H1 (cell line): ENCODE measurements around the gene HDAC10. TPM values are rescaled to one million over a fixed set of nuclear protein-coding genes. Genes with fewer than 3 reads are reported as not detected.
A peak's percentile ranks its signal among the peaks of the same experiment; 100 is the strongest.

ENCODE experiments used
- CTCF ChIA-PET: fragments of 300-600 bp; sonication (Branson Sonifier 250); formaldehyde crosslinking; loops from one replicate; lab custom pipeline; 2021; ENCODE audit not compliant: partially characterized antibody; lab: Charles Lee
- POLR2A ChIA-PET: fragments of 300-600 bp; sonication (Branson Sonifier 250); formaldehyde crosslinking; loops from one replicate; lab custom pipeline; 2021; ENCODE audit warnings: inconsistent platforms; ENCODE audit not compliant: partially characterized antibody; lab: Charles Lee
- DNase-seq, 2 experiments: peaks; one replicate each; pipeline versions ENCODE4 v3.0.0 to v3.0.0-alpha.2; 2010 to 2022; ENCODE audit warnings: low spot score in 2 of 2, low read depth in 1 of 2, mixed read lengths in 1 of 2
- FAIRE-seq: peaks from 2 replicates; lab custom pipeline; 2011; peaks lifted over from hg19 to GRCh38; lab: Jason Lieb, UNC
- H2AFZ ChIP-seq: 2 replicates; pipeline ENCODE4 v1.8.1; 2012; ENCODE audit warnings: low read length, inconsistent platforms
- H2AK5ac ChIP-seq: 2 replicates; pipeline ENCODE4 v1.6.1; 2013; ENCODE audit warnings: low read depth, low read length
- H2BK120ac ChIP-seq: replicated peaks from 2 replicates; pipeline ENCODE3; 2013; ENCODE audit warnings: low read depth, low read length, inconsistent platforms
- H2BK12ac ChIP-seq: 2 replicates; pipeline ENCODE4 v1.6.1; 2013; ENCODE audit warnings: low read depth, low read length
- H2BK15ac ChIP-seq: 2 replicates; pipeline ENCODE4 v1.6.1; 2013; ENCODE audit warnings: low read length
- H2BK20ac ChIP-seq: 2 replicates; pipeline ENCODE4 v1.6.1; 2013; ENCODE audit warnings: low read length
- H2BK5ac ChIP-seq: 2 replicates; pipeline ENCODE4 v1.6.1; 2013; ENCODE audit warnings: low read depth, low read length
- H3K14ac ChIP-seq: 2 replicates; pipeline ENCODE4 v1.6.1; 2013; ENCODE audit warnings: inconsistent platforms; ENCODE audit not compliant: insufficient read length
- H3K18ac ChIP-seq: 2 replicates; pipeline ENCODE4 v1.6.1; 2013; ENCODE audit warnings: low read length; ENCODE audit errors: extremely low read depth
- H3K23ac ChIP-seq: 2 replicates; pipeline ENCODE4 v1.6.1; 2013; ENCODE audit warnings: inconsistent platforms; ENCODE audit not compliant: insufficient read length
- H3K23me2 ChIP-seq: 2 replicates; pipeline ENCODE4 v1.6.1; 2013; ENCODE audit warnings: low read depth, low read length
- H3K27ac ChIP-seq: 2 replicates; pipeline ENCODE4 v1.6.1; 2011; ENCODE audit warnings: low read depth, low read length, inconsistent platforms
- H3K27me3 ChIP-seq, 4 experiments: replicated peaks in 1 of 4; 1 replicate in 1 of 4; 2 replicates in 3 of 4; pipeline versions ENCODE4 v1.6.1 to v1.8.1; 2011 to 2013; ENCODE audit warnings: low read length in 3 of 4, mild to moderate bottlenecking in 3 of 4, inconsistent platforms in 2 of 4, mixed read lengths in 2 of 4, moderate library complexity in 1 of 4; ENCODE audit not compliant: control insufficient read depth in 3 of 4, insufficient read depth in 3 of 4; ENCODE audit errors: extremely low read depth in 1 of 4
- H3K36me3 ChIP-seq, 4 experiments: 2 replicates each; pipeline versions ENCODE4 v1.6.1 to v1.8.1; 2011 to 2013; ENCODE audit warnings: mild to moderate bottlenecking in 4 of 4, low read length in 3 of 4, moderate library complexity in 2 of 4, control low read depth in 1 of 4, inconsistent platforms in 1 of 4; ENCODE audit not compliant: insufficient read depth in 4 of 4, control insufficient read depth in 2 of 4
- H3K4ac ChIP-seq: replicated peaks from 2 replicates; pipeline ENCODE3; 2013; ENCODE audit warnings: low read length, low read depth, mixed read lengths, inconsistent platforms; ENCODE audit not compliant: insufficient read length
- H3K4me1 ChIP-seq, 4 experiments: replicated peaks in 1 of 4; 1 replicate in 1 of 4; 2 replicates in 3 of 4; pipeline versions ENCODE4 v1.6.1 to v1.8.1; 2011 to 2013; ENCODE audit warnings: low read length in 3 of 4, inconsistent platforms in 2 of 4, mixed read lengths in 1 of 4; ENCODE audit not compliant: insufficient read depth in 4 of 4, control insufficient read depth in 3 of 4
- H3K4me2 ChIP-seq, 2 experiments: 2 replicates each; pipeline versions ENCODE4 v1.6.1 to v1.8.1; 2011 to 2013; ENCODE audit warnings: low read depth in 2 of 2, low read length in 2 of 2, control low read depth in 1 of 2, inconsistent platforms in 1 of 2, mild to moderate bottlenecking in 1 of 2; ENCODE audit not compliant: insufficient read depth in 1 of 2
- H3K4me3 ChIP-seq, 4 experiments: fragments of 200-600, 300-600 bp in 1 of 4; sonication (generic), shearing (Covaris generic), sonication (Bioruptor Twin) in 1 of 4; 2 replicates each; pipeline versions ENCODE4 v1.5.1 to v1.8.1; 2011 to 2016; ENCODE audit warnings: low read length in 4 of 4, low read depth in 3 of 4, control low read depth in 2 of 4, inconsistent platforms in 2 of 4, mild to moderate bottlenecking in 2 of 4, mixed read lengths in 1 of 4, moderate library complexity in 1 of 4; ENCODE audit not compliant: insufficient read depth in 2 of 4; ENCODE audit errors: extremely low read depth in 1 of 4
- H3K56ac ChIP-seq: replicated peaks from 2 replicates; pipeline ENCODE3; 2013; ENCODE audit warnings: low read depth, mild to moderate bottlenecking, mixed read lengths, low read length, inconsistent platforms; ENCODE audit not compliant: insufficient read length
- H3K79me1 ChIP-seq: 2 replicates; pipeline ENCODE4 v1.6.1; 2013; ENCODE audit warnings: low read depth, low read length, control low read depth
- H3K79me2 ChIP-seq, 2 experiments: 2 replicates each; pipeline versions ENCODE4 v1.6.1 to v1.8.1; 2012 to 2013; ENCODE audit warnings: low read length in 2 of 2, mild to moderate bottlenecking in 2 of 2, inconsistent platforms in 1 of 2; ENCODE audit not compliant: insufficient read depth in 2 of 2, control insufficient read depth in 1 of 2
- H3K9ac ChIP-seq, 4 experiments: replicated peaks in 1 of 4; 1 replicate in 1 of 4; 2 replicates in 3 of 4; pipeline versions ENCODE4 v1.6.1 to v1.8.1; 2011 to 2013; ENCODE audit warnings: low read depth in 3 of 4, low read length in 3 of 4, control low read depth in 2 of 4, mild to moderate bottlenecking in 2 of 4, moderate library complexity in 2 of 4, inconsistent platforms in 1 of 4; ENCODE audit errors: extremely low read depth in 1 of 4
- H3K9me3 ChIP-seq, 2 experiments: 2 replicates each; pipeline versions ENCODE4 v1.6.1 to v1.8.1; 2012 to 2013; ENCODE audit warnings: mild to moderate bottlenecking in 2 of 2, moderate library complexity in 2 of 2, control low read depth in 1 of 2, inconsistent platforms in 1 of 2, low read depth in 1 of 2, low read length in 1 of 2, mixed read lengths in 1 of 2; ENCODE audit not compliant: insufficient read depth in 2 of 2
- H4K20me1 ChIP-seq, 2 experiments: replicated peaks in 1 of 2; 2 replicates each; pipeline versions ENCODE3 to v1.8.1; 2011 to 2013; ENCODE audit warnings: inconsistent platforms in 2 of 2, low read length in 2 of 2, mild to moderate bottlenecking in 1 of 2; ENCODE audit not compliant: insufficient read depth in 2 of 2, control insufficient read depth in 1 of 2
- H4K5ac ChIP-seq: 2 replicates; pipeline ENCODE4 v1.6.1; 2013; ENCODE audit warnings: low read length, low read depth, mixed read lengths, inconsistent platforms; ENCODE audit not compliant: insufficient read length
- H4K8ac ChIP-seq: 2 replicates; pipeline ENCODE4 v1.8.0; 2013; ENCODE audit warnings: mild to moderate bottlenecking, moderate library complexity, low read length, inconsistent platforms; ENCODE audit not compliant: insufficient read depth; ENCODE audit errors: extremely low read depth
- H4K91ac ChIP-seq: replicated peaks from 2 replicates; pipeline ENCODE3; 2013; ENCODE audit warnings: low read length, mixed read lengths, inconsistent platforms; ENCODE audit not compliant: insufficient read length
- ATF2 ChIP-seq: IDR thresholded peaks from 2 replicates; pipeline ENCODE4 v1.6.1; 2012; ENCODE audit warnings: low read length, inconsistent platforms
- ATF3 ChIP-seq: IDR thresholded peaks from 2 replicates; pipeline ENCODE4 v1.6.1; 2011; ENCODE audit warnings: low read depth, mild to moderate bottlenecking, low read length; ENCODE audit not compliant: insufficient read depth
- EP300 ChIP-seq, 2 experiments: IDR thresholded peaks; 1 replicate in 1 of 2; 2 replicates in 1 of 2; pipeline ENCODE4 v1.6.1; 2011 to 2012; ENCODE audit warnings: low read depth in 2 of 2, low read length in 2 of 2, mild to moderate bottlenecking in 2 of 2, borderline replicate concordance in 1 of 2, inconsistent platforms in 1 of 2, moderate library complexity in 1 of 2
- HDAC2 ChIP-seq, 2 experiments: fragments of 300-600 bp in 1 of 2; sonication (generic) in 1 of 2; IDR thresholded peaks; 2 replicates each; pipeline ENCODE4 v1.6.1; 2011 to 2012; ENCODE audit warnings: low read depth in 2 of 2, low read length in 2 of 2, mild to moderate bottlenecking in 2 of 2, moderate library complexity in 2 of 2, borderline replicate concordance in 1 of 2, inconsistent platforms in 1 of 2
- RAD21 ChIP-seq, 2 experiments: IDR thresholded peaks in 1 of 2; conservative IDR thresholded peaks in 1 of 2; 2 replicates each; pipeline ENCODE4 v1.6.1; 2011; ENCODE audit warnings: low read depth in 2 of 2, low read length in 2 of 2, improper control_type of control experiment in 1 of 2, inconsistent platforms in 1 of 2, mild to moderate bottlenecking in 1 of 2, moderate library complexity in 1 of 2
- SP1 ChIP-seq: IDR thresholded peaks from 2 replicates; pipeline ENCODE4 v1.6.1; 2011; ENCODE audit warnings: low read depth, low read length
- YY1 ChIP-seq: IDR thresholded peaks from 2 replicates; pipeline ENCODE4 v1.6.1; 2011; ENCODE audit warnings: low read depth, mild to moderate bottlenecking, low read length
- WGBS, 2 experiments: shearing (Covaris generic) in 1 of 2; methylation state at CpG; one replicate each; pipeline versions ENCODE4 v1.1.6 to v1.1.7; 2013 to 2015; ENCODE audit warnings: low lambda C conversion rate in 2 of 2, mixed read lengths in 2 of 2, inconsistent platforms in 1 of 2, low coverage in 1 of 2, missing lambda C conversion rate in 1 of 2; ENCODE audit not compliant: insufficient replicate concordance in 2 of 2, insufficient coverage in 1 of 2, insufficient read length in 1 of 2; ENCODE audit errors: extremely low coverage in 1 of 2, missing lambda C conversion rate in 1 of 2; 5-methylcytosine and 5-hydroxymethylcytosine counted together
- polyA plus RNA-seq, 7 experiments: library from polyadenylated mRNA; depleted of rRNA in 3 of 7; stranded (reverse) in 5 of 7; unstranded in 2 of 7; fragments of >200 nt in 5 of 7; fragments of 200-250 nt in 2 of 7; gene quantifications; 1 replicate in 5 of 7; 2 replicates in 1 of 7; 4 replicates in 1 of 7; pipeline versions ENCODE4 v1.2.1 to v1.2.3, GENCODE V29; 2011 to 2013; ENCODE audit warnings: missing spikeins in 2 of 7, mixed read lengths in 2 of 7
- total RNA-seq: library from RNA; stranded (reverse); fragmentation: NEBNext Ultra II Directional; extraction: Animal tissue kit (Norgen Biotek cat#: 25700); gene quantifications from 2 replicates; pipeline ENCODE4 v1.2.1, GENCODE V29; 2021

Gene HDAC10
- total and polyA plus RNA-seq, 2 of the 8 experiments (the other 6 are each of a cell fraction or from before 2014, with no cell fraction given): 11.2 to 26.4 TPM

GRCh38 chr22:50236731-50237409 lies 14.2 kb downstream of the HDAC10 start:
- WGBS, 2 experiments: 69% methylated on average over 11 of the region's 11 CpGs; no CpG with 5 or more reads in 1 of the 2 experiments
- Histone ChIP-seq H4K91ac (no peak overlapping the region), H3K23me2 (0 out of 2 replicates have a peak, but pooled peaks cover 2% of the 10 kb centered on the region), H2BK15ac (no peak overlapping the region), H3K9me3 (no peaks in the 10 kb centered on the region; a peak in 1 of 4 replicates), H3K4me2 (no peak overlapping the region), H3K23ac (no peak overlapping the region), H3K56ac (no peak overlapping the region), H3K18ac (no peak overlapping the region), H2BK20ac (no peak overlapping the region), H3K79me1 (peaks cover 18% of the 10 kb centered on the region), H3K27me3 (no peaks in the 10 kb centered on the region), H3K14ac (no peak overlapping the region), H3K79me2 (peaks cover 0 to 29% of the 10 kb centered on the region in 2 experiments; a peak in 2 of 4 replicates), H2BK120ac (no peak overlapping the region), H3K4me1 (peaks cover 0 to 6% (median 1%) of the 10 kb centered on the region in 4 experiments; a peak in 4 of 7 replicates), H2AFZ (no peak overlapping the region), H4K20me1 (peaks cover 2 to 26% of the 10 kb centered on the region in 2 experiments), H2BK12ac (no peak overlapping the region), H3K36me3 (no peaks in the 10 kb centered on the region; a peak in 1 of 8 replicates), H2AK5ac (no peak overlapping the region), H3K4ac (no peak overlapping the region), H3K4me3 (no peak overlapping the region), H4K8ac (peak overlapping the region; percentile 64), H2BK5ac (no peak overlapping the region), H3K27ac (no peak overlapping the region), H4K5ac (no peak overlapping the region), H3K9ac (no peak overlapping the region)
- peak; percentile 50 for FAIRE-seq
- POLR2A ChIA-PET: interaction anchor here (0.8 to 1.2 kb wide), 2 partner anchors 9 to 14 kb away, joined by 3 to 4 read pairs; partner anchors contain the start of gene HDAC10
- peak in 1 of 2 experiments; percentile 51 for DNase-seq
- CTCF ChIA-PET: interaction anchor here (0.6 to 8.7 kb wide), 18 partner anchors 12 to 310 kb away, joined by 3 to 77 read pairs (median 3); no protein-coding TSS in a partner anchor
- TF ChIP-seq RAD21 (IDR thresholded peaks at IDR 0.05 in 1 of 2, conservative IDR thresholded peaks at IDR 0.05 in 1 of 2; ENCODE audit: low read depth in 2 of 2, low read length in 2 of 2) (peak; percentile 13 to 28; a peak in 3 of 4 replicates), ATF2 (no peak), EP300 (IDR thresholded peaks at IDR 0.05; ENCODE audit: borderline replicate concordance in 1 of 2, low read depth in 2 of 2, low read length in 2 of 2) (no peak), ATF3 (no peak), SP1 (no peak), YY1 (no peak), HDAC2 (IDR thresholded peaks at IDR 0.05; ENCODE audit: borderline replicate concordance in 1 of 2, low read depth in 2 of 2, low read length in 2 of 2) (no peak)
